HepG2 (cell line): ENCODE results near the gene RPS27L. TPM values are rescaled to one million over a fixed set of nuclear protein-coding genes. Genes with fewer than 3 reads are reported as not detected.

Source experiments
- CREB1 ChIP-seq, 2 experiments: fragments of 450-650 bp in 1 of 2; IDR thresholded peaks; 2 replicates each; pipeline ENCODE4 v1.6.1; 2016 to 2017; ENCODE audit warnings: control low read depth in 1 of 2, mild to moderate bottlenecking in 1 of 2, missing compliant biosample characterization in 1 of 2, missing genetic modification characterization in 1 of 2
- IRF2 ChIP-seq: IDR thresholded peaks from 2 replicates; pipeline ENCODE4 v1.6.1; 2018; ENCODE audit warnings: missing genetic modification reagents, missing compliant biosample characterization
- NCOA2 ChIP-seq: sonication (generic); formaldehyde crosslinking; IDR thresholded peaks from 2 replicates; pipeline ENCODE4 v1.8.0; 2022; ENCODE audit warnings: inconsistent platforms
- SRY ChIP-seq: sonication (generic); formaldehyde crosslinking; IDR thresholded peaks from 2 replicates; pipeline ENCODE4 v1.8.0; 2022; ENCODE audit warnings: mild to moderate bottlenecking, missing genetic modification reagents
- ZBTB42 ChIP-seq: sonication (generic); formaldehyde crosslinking; IDR thresholded peaks from 2 replicates; pipeline ENCODE4 v1.5.0; 2020; ENCODE audit warnings: mild to moderate bottlenecking, missing genetic modification reagents
- ZBTB7B ChIP-seq: sonication (generic); formaldehyde crosslinking; IDR thresholded peaks from 2 replicates; pipeline ENCODE4 v1.4.0; 2020; ENCODE audit warnings: missing genetic modification reagents
- ZMYM4 ChIP-seq: sonication (generic); formaldehyde crosslinking; IDR thresholded peaks from 2 replicates; pipeline ENCODE4 v1.8.1; 2023; ENCODE audit warnings: mild to moderate bottlenecking, missing genetic modification reagents
- ZNF30 ChIP-seq: sonication (generic); formaldehyde crosslinking; IDR thresholded peaks from 2 replicates; pipeline ENCODE4 v1.5.0; 2020; ENCODE audit warnings: mild to moderate bottlenecking, missing genetic modification reagents
- ZNF678 ChIP-seq: sonication (generic); formaldehyde crosslinking; IDR thresholded peaks from 2 replicates; pipeline ENCODE4 v1.4.0; 2020; ENCODE audit warnings: mild to moderate bottlenecking, missing genetic modification reagents
- polyA plus RNA-seq, 8 experiments: library from polyadenylated mRNA; depleted of rRNA in 3 of 8; stranded (reverse) in 7 of 8; unstranded in 1 of 8; fragments of >200 nt; fragmentation: Illumina TruSeq in 4 of 8; extraction: Trizol in 4 of 8; gene quantifications; 2 replicates each; pipeline versions ENCODE4 v1.2.1 to v1.2.3, GENCODE V29; 2011 to 2016; ENCODE audit warnings: low read depth in 4 of 8, missing spikeins in 1 of 8, mixed read lengths in 1 of 8; ENCODE audit not compliant: insufficient read depth in 1 of 8
- total RNA-seq, 5 experiments: library from RNA; depleted of rRNA; stranded (reverse); fragments of >200 nt; fragmentation: Illumina TruSeq; extraction: Trizol; gene quantifications; 2 replicates each; pipeline ENCODE4 v1.2.3, GENCODE V29; 2016; ENCODE audit warnings: low read depth in 1 of 5
- TF ChIP-seq, protein P1 (sequence below): sonication (generic); formaldehyde crosslinking; IDR thresholded peaks from 2 replicates; pipeline ENCODE4 v1.4.0; 2020; ENCODE audit warnings: missing genetic modification reagents
- TF ChIP-seq, protein P2 (sequence below): sonication (generic); formaldehyde crosslinking; IDR thresholded peaks from 2 replicates; pipeline ENCODE4 v1.4.0; 2020; ENCODE audit warnings: mild to moderate bottlenecking, low read depth, missing genetic modification reagents
- TF ChIP-seq, protein P3 (sequence below): sonication (generic); formaldehyde crosslinking; IDR thresholded peaks from 2 replicates; pipeline ENCODE4 v1.4.0; 2020; ENCODE audit warnings: missing genetic modification reagents
- TF ChIP-seq, protein P4 (sequence below): IDR thresholded peaks from 2 replicates; pipeline ENCODE4 v1.6.1; 2016; ENCODE audit warnings: missing compliant biosample characterization, missing genetic modification reagents, borderline replicate concordance
- TF ChIP-seq, protein P5 (sequence below): sonication (generic); formaldehyde crosslinking; IDR thresholded peaks from 2 replicates; pipeline ENCODE4 v1.9.0; 2021; ENCODE audit warnings: missing genetic modification reagents, borderline replicate concordance
- TF ChIP-seq, protein P6 (sequence below): IDR thresholded peaks from 2 replicates; pipeline ENCODE4 v1.6.1; 2016; ENCODE audit warnings: missing biosample characterization, missing genetic modification reagents, low read depth

The RPS27L gene
- total and polyA plus RNA-seq, 2 of the 13 experiments (the other 11 are each of a cell fraction or from before 2014, with no cell fraction given) = 231 to 433 TPM

DNA sequence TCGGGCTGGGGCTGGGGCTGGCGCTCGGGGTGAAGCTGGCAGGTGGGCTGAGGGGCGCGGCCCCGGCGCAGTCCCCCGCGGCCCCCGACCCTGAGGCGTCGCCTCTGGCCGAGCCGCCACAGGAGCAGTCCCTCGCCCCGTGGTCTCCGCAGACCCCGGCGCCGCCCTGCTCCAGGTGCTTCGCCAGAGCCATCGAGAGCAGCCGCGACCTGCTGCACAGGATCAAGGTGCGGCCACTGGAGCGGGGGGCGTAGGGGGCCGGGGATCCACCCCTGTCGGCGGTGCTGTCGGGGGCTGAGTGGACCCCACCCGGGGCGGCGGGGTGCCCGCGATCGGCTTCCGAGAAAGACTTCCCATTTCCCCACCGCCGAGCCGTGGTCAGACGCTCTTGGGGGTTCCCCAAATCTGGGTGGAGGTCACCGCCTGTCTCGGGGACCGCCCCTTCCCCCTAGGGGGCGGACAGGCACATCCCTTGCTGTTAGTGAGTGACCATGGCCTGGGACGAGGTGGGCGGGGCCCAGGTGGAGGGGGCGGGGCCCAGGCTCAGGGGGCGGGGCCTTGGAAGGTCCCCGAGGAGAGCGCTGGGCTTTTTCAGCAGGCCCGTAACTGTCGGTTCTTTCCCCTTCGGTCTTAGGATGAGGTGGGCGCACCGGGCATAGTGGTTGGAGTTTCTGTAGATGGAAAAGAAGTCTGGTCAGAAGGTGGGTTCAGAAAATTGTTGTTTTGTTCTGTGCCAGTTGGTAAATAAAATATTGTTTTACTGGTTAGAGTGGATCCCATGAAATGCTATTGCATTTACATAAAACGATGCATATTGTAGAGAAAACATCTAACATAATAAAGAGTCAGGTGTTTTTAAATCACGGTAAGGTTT is 35.0 kb downstream of the RPS27L start (continued):
- TF ChIP-seq, protein P1, sequence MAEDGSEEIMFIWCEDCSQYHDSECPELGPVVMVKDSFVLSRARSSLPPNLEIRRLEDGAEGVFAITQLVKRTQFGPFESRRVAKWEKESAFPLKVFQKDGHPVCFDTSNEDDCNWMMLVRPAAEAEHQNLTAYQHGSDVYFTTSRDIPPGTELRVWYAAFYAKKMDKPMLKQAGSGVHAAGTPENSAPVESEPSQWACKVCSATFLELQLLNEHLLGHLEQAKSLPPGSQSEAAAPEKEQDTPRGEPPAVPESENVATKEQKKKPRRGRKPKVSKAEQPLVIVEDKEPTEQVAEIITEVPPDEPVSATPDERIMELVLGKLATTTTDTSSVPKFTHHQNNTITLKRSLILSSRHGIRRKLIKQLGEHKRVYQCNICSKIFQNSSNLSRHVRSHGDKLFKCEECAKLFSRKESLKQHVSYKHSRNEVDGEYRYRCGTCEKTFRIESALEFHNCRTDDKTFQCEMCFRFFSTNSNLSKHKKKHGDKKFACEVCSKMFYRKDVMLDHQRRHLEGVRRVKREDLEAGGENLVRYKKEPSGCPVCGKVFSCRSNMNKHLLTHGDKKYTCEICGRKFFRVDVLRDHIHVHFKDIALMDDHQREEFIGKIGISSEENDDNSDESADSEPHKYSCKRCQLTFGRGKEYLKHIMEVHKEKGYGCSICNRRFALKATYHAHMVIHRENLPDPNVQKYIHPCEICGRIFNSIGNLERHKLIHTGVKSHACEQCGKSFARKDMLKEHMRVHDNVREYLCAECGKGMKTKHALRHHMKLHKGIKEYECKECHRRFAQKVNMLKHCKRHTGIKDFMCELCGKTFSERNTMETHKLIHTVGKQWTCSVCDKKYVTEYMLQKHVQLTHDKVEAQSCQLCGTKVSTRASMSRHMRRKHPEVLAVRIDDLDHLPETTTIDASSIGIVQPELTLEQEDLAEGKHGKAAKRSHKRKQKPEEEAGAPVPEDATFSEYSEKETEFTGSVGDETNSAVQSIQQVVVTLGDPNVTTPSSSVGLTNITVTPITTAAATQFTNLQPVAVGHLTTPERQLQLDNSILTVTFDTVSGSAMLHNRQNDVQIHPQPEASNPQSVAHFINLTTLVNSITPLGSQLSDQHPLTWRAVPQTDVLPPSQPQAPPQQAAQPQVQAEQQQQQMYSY (CRISPR knock-in tag) = 0 out of 2 replicates have a peak, but pooled peaks have one; percentile 6
- TF ChIP-seq, protein P2, sequence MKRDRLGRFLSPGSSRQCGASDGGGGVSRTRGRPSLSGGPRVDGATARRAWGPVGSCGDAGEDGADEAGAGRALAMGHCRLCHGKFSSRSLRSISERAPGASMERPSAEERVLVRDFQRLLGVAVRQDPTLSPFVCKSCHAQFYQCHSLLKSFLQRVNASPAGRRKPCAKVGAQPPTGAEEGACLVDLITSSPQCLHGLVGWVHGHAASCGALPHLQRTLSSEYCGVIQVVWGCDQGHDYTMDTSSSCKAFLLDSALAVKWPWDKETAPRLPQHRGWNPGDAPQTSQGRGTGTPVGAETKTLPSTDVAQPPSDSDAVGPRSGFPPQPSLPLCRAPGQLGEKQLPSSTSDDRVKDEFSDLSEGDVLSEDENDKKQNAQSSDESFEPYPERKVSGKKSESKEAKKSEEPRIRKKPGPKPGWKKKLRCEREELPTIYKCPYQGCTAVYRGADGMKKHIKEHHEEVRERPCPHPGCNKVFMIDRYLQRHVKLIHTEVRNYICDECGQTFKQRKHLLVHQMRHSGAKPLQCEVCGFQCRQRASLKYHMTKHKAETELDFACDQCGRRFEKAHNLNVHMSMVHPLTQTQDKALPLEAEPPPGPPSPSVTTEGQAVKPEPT (CRISPR knock-in tag) = no peak
- TF ChIP-seq ZNF30 (CRISPR knock-in tag) (no peak), NCOA2 (CRISPR knock-in tag) (no peak), ZNF678 (CRISPR knock-in tag) (no peak; the same call in 1 of the 2 replicates), CREB1 (IDR thresholded peaks at IDR 0.05) (no peak), CREB1 (CRISPR knock-in tag; IDR thresholded peaks at IDR 0.05) (no peak), ZMYM4 (no peak; the same call in none of the 2 replicates), SRY (CRISPR knock-in tag) (0 out of 2 replicates have a peak, but pooled peaks have one; percentile 40), ZBTB42 (CRISPR knock-in tag) (no peak), IRF2 (CRISPR knock-in tag) (no peak; the same call in 1 of the 2 replicates), ZBTB7B (CRISPR knock-in tag) (peak; percentile 68)
- TF ChIP-seq, protein P3, sequence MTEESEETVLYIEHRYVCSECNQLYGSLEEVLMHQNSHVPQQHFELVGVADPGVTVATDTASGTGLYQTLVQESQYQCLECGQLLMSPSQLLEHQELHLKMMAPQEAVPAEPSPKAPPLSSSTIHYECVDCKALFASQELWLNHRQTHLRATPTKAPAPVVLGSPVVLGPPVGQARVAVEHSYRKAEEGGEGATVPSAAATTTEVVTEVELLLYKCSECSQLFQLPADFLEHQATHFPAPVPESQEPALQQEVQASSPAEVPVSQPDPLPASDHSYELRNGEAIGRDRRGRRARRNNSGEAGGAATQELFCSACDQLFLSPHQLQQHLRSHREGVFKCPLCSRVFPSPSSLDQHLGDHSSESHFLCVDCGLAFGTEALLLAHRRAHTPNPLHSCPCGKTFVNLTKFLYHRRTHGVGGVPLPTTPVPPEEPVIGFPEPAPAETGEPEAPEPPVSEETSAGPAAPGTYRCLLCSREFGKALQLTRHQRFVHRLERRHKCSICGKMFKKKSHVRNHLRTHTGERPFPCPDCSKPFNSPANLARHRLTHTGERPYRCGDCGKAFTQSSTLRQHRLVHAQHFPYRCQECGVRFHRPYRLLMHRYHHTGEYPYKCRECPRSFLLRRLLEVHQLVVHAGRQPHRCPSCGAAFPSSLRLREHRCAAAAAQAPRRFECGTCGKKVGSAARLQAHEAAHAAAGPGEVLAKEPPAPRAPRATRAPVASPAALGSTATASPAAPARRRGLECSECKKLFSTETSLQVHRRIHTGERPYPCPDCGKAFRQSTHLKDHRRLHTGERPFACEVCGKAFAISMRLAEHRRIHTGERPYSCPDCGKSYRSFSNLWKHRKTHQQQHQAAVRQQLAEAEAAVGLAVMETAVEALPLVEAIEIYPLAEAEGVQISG (CRISPR knock-in tag) = peak; percentile 19; the same call in 1 of the 2 replicates
- TF ChIP-seq, protein P4, sequence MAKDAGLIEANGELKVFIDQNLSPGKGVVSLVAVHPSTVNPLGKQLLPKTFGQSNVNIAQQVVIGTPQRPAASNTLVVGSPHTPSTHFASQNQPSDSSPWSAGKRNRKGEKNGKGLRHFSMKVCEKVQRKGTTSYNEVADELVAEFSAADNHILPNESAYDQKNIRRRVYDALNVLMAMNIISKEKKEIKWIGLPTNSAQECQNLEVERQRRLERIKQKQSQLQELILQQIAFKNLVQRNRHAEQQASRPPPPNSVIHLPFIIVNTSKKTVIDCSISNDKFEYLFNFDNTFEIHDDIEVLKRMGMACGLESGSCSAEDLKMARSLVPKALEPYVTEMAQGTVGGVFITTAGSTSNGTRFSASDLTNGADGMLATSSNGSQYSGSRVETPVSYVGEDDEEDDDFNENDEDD (CRISPR knock-in tag) = no peak
- TF ChIP-seq, protein P5, sequence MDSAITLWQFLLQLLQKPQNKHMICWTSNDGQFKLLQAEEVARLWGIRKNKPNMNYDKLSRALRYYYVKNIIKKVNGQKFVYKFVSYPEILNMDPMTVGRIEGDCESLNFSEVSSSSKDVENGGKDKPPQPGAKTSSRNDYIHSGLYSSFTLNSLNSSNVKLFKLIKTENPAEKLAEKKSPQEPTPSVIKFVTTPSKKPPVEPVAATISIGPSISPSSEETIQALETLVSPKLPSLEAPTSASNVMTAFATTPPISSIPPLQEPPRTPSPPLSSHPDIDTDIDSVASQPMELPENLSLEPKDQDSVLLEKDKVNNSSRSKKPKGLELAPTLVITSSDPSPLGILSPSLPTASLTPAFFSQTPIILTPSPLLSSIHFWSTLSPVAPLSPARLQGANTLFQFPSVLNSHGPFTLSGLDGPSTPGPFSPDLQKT = 0 out of 2 replicates have a peak, but pooled peaks have one; percentile 7
- TF ChIP-seq, protein P6, sequence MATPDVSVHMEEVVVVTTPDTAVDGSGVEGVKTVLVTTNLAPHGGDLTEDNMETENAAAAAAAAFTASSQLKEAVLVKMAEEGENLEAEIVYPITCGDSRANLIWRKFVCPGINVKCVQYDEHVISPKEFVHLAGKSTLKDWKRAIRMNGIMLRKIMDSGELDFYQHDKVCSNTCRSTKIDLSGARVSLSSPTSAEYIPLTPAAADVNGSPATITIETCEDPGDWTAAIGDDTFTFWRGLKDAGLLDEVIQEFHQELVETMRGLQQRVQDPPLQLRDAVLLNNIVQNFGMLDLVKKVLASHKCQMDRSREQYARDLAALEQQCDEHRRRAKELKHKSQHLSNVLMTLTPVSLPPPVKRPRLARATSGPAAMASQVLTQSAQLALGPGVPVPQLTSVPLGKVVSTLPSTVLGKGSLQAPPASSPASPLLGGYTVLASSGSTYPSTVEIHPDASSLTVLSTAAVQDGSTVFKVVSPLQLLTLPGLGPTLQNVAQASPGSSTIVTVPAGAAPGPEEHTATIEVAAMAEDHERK = no peak
